ENCODE results near the gene OR9A2. TPM values are rescaled to one million over a fixed set of nuclear protein-coding genes. Genes with fewer than 3 reads are reported as not detected.

OR9A2 gene
- total RNA-seq, 1 experiment from 2014 or later = not detected

Other genes with a start within 250 kb of the OR9A2 start
- 9.7 and 11.6 TPM in 2 replicates for gene EPHB6, start 172.1 kb downstream of the OR9A2 start, total RNA-seq (2021)
- gene TRPV6, start 141.4 kb downstream of the OR9A2 start, total RNA-seq (2021) = 0.61 and 0.81 TPM in 2 replicates
- gene TRPV5, start 93.4 kb downstream of the OR9A2 start, total RNA-seq (2021) = not detected in 2 replicates
- gene LLCFC1, start 87.6 kb downstream of the OR9A2 start, total RNA-seq (2021) = not detected in 2 replicates
- 0.72 and 1.5 TPM in 2 replicates for gene KEL, start 64.8 kb downstream of the OR9A2 start, total RNA-seq (2021)
- gene OR6V1, start 25.2 kb upstream of the OR9A2 start, total RNA-seq (2021) = not detected in 2 replicates
- not detected in 2 replicates for gene PIP, start 104.9 kb upstream of the OR9A2 start, total RNA-seq (2021)
- gene TAS2R39, start 156.3 kb upstream of the OR9A2 start, total RNA-seq (2021) = not detected in 2 replicates
- not detected in 2 replicates for gene TAS2R40, start 194.9 kb upstream of the OR9A2 start, total RNA-seq (2021)
- 36.1 and 37.3 TPM in 2 replicates for gene GSTK1, start 236.3 kb upstream of the OR9A2 start, total RNA-seq (2021)

Measured in H9 (cell line).